ENCODE data around the gene RHBDL1.

RHBDL1 gene

DNA sequence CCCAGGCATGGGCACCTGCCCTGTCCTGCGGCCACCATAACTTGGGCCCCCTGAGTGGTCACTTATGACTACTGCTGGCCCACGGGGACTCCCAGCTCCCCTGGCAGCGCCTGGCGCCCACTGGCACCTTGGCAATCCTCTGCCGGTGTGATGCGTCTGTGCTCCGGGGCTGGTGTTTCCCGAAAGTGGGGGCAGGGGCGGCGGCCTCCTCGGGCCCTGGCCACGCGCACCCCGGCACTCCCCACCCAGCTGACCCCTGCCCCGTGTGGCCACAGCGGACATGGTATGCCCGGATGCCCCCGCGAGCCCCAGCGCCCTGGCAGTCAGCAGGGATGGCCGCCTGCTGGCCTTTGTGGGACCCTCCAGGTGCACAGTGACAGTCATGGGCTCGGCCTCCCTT, 18.0 kb upstream of the RHBDL1 start:
- Histone ChIP-seq H4K20me1 (ENCODE audit: insufficient read depth, low read length, poor library complexity, severe bottlenecking) (no peaks in the 10 kb centered on the region), H3F3A (ENCODE audit: low read depth) (no peaks in the 10 kb centered on the region), H3K79me2 (ENCODE audit: insufficient read depth, low read length) (no peaks in the 10 kb centered on the region), H3K9me2 (replicated peaks; ENCODE audit: low read depth, low read length) (no peaks in the 10 kb centered on the region), H3K36me3 (ENCODE audit: insufficient read depth, low read length) (no peaks in the 10 kb centered on the region), H3K4me2 (ENCODE audit: low read depth, low read length, poor library complexity, severe bottlenecking) (no peak overlapping the region), H3K27me3 (ENCODE audit: insufficient read depth, low read length, poor library complexity, severe bottlenecking) (no peaks in the 10 kb centered on the region), H3K9me3 (ENCODE audit: insufficient read depth, low read depth, low read length) (no peaks in the 10 kb centered on the region), H3K4me3 (ENCODE audit: low read length, poor library complexity, severe bottlenecking) (no peak overlapping the region), H2AFZ (ENCODE audit: low read length) (no peak overlapping the region), H3K4me1 (ENCODE audit: insufficient read depth, low read length, poor library complexity, severe bottlenecking) (no peaks in the 10 kb centered on the region), H3K9ac (ENCODE audit: low read depth, low read length, poor library complexity, severe bottlenecking) (no peak overlapping the region)
- TF ChIP-seq, protein P1, sequence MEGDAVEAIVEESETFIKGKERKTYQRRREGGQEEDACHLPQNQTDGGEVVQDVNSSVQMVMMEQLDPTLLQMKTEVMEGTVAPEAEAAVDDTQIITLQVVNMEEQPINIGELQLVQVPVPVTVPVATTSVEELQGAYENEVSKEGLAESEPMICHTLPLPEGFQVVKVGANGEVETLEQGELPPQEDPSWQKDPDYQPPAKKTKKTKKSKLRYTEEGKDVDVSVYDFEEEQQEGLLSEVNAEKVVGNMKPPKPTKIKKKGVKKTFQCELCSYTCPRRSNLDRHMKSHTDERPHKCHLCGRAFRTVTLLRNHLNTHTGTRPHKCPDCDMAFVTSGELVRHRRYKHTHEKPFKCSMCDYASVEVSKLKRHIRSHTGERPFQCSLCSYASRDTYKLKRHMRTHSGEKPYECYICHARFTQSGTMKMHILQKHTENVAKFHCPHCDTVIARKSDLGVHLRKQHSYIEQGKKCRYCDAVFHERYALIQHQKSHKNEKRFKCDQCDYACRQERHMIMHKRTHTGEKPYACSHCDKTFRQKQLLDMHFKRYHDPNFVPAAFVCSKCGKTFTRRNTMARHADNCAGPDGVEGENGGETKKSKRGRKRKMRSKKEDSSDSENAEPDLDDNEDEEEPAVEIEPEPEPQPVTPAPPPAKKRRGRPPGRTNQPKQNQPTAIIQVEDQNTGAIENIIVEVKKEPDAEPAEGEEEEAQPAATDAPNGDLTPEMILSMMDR (conservative IDR thresholded peaks at IDR 0.05; ENCODE audit: low read length): no peak
- TF ChIP-seq EZH2phosphoT487 (IDR thresholded peaks at IDR 0.05; ENCODE audit: borderline replicate concordance): no peak

DNA sequence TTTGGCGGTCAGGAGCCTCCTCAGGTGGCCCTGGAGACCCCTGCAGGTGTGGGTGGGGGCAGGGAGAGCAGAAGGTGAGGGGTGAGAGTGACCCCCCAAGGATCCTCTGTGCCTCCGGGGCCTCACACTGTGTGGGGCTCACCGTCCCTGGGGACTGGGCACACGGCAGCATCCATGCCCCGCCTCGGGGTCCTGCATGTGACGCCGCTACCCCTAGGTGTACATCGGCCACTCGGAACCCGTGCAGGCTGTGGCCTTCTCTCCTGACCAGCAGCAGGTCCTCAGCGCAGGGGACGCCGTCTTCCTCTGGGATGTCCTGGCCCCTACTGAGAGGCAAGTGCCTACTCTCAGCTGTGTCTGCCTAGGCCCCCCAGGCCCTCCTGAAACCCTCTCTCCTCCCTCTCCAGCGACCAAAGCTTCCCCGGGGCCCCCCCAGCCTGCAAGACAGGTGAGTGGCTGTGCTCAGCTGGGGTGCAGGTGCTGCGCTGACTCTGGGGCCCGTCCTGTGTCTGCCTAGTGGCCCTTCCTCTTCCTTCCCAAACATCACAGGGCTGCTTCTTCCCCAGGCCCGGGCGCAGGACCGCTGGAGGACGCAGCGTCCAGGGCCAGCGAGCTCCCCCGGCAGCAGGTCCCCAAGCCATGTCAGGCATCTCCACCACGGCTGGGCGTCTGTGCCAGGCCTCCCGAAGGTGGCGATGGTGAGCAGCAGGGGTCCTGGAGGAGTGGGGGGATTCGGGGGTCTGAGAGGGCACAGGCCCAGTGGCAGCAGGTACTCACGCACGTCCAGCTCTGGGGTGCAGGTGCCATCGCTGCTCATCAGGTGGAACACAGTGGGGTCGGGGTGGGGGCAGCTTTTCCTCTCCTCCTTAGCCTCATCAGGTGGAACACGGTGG, 16.5 kb upstream of the RHBDL1 start:
- Histone ChIP-seq H3K4me3 (ENCODE audit: low read length, poor library complexity, severe bottlenecking) (no peak overlapping the region), H3K36me3 (ENCODE audit: insufficient read depth, low read length) (no peaks in the 10 kb centered on the region), H2AFZ (ENCODE audit: low read length) (no peak overlapping the region), H3K4me1 (ENCODE audit: insufficient read depth, low read length, poor library complexity, severe bottlenecking) (no peaks in the 10 kb centered on the region), H3K79me2 (ENCODE audit: insufficient read depth, low read length) (no peaks in the 10 kb centered on the region), H3F3A (ENCODE audit: low read depth) (no peaks in the 10 kb centered on the region), H3K9me2 (replicated peaks; ENCODE audit: low read depth, low read length) (no peaks in the 10 kb centered on the region), H3K9ac (ENCODE audit: low read depth, low read length, poor library complexity, severe bottlenecking) (no peak overlapping the region), H3K4me2 (ENCODE audit: low read depth, low read length, poor library complexity, severe bottlenecking) (no peak overlapping the region), H3K27me3 (ENCODE audit: insufficient read depth, low read length, poor library complexity, severe bottlenecking) (no peaks in the 10 kb centered on the region), H3K9me3 (ENCODE audit: insufficient read depth, low read depth, low read length) (no peaks in the 10 kb centered on the region), H4K20me1 (ENCODE audit: insufficient read depth, low read length, poor library complexity, severe bottlenecking) (no peaks in the 10 kb centered on the region)
- TF ChIP-seq EZH2phosphoT487 (IDR thresholded peaks at IDR 0.05; ENCODE audit: borderline replicate concordance): no peak
- TF ChIP-seq, protein P1 (conservative IDR thresholded peaks at IDR 0.05; ENCODE audit: low read length): no peak

DNA sequence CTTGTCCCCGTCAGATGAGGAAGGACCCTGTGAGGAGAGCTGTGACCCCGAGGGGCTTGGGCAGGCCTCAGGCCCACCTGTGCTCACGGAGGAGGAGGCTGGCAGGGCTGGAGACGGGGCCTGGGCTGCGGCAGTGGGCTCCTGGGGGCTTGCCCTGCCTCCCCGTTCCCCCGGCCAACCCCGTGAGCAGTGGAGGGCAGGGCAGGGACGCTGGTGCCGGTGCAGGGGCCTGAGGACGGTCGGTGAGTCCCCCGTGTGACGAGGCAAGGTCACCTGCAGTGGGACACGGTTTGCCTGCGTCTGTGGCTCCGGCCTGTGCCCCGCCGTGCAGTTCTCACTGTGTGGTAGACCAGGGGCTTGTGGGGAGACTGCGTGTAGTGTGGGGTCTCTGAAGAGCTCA, 15.9 kb upstream of the RHBDL1 start:
- Histone ChIP-seq H2AFZ (ENCODE audit: low read length) (no peak overlapping the region), H3K36me3 (ENCODE audit: insufficient read depth, low read length) (no peaks in the 10 kb centered on the region), H3K79me2 (ENCODE audit: insufficient read depth, low read length) (no peaks in the 10 kb centered on the region), H3K4me1 (ENCODE audit: insufficient read depth, low read length, poor library complexity, severe bottlenecking) (no peaks in the 10 kb centered on the region), H3K9me3 (ENCODE audit: insufficient read depth, low read depth, low read length) (no peaks in the 10 kb centered on the region), H3K9ac (ENCODE audit: low read depth, low read length, poor library complexity, severe bottlenecking) (no peak overlapping the region), H3K9me2 (replicated peaks; ENCODE audit: low read depth, low read length) (no peaks in the 10 kb centered on the region), H3F3A (ENCODE audit: low read depth) (no peaks in the 10 kb centered on the region), H3K4me3 (ENCODE audit: low read length, poor library complexity, severe bottlenecking) (no peak overlapping the region), H3K4me2 (ENCODE audit: low read depth, low read length, poor library complexity, severe bottlenecking) (no peak overlapping the region), H4K20me1 (ENCODE audit: insufficient read depth, low read length, poor library complexity, severe bottlenecking) (no peaks in the 10 kb centered on the region), H3K27me3 (ENCODE audit: insufficient read depth, low read length, poor library complexity, severe bottlenecking) (no peaks in the 10 kb centered on the region)
- TF ChIP-seq, protein P1 (conservative IDR thresholded peaks at IDR 0.05; ENCODE audit: low read length): no peak
- TF ChIP-seq EZH2phosphoT487 (IDR thresholded peaks at IDR 0.05; ENCODE audit: borderline replicate concordance): no peak
